ENCODE measurements around the gene ZNF710. TPM values are rescaled to one million over a fixed set of nuclear protein-coding genes. Genes with fewer than 3 reads are reported as not detected.

The ZNF710 gene
- polyA plus RNA-seq, 1 of the 3 experiments (the other 2 are of a cell fraction): 2.7 TPM

DNA sequence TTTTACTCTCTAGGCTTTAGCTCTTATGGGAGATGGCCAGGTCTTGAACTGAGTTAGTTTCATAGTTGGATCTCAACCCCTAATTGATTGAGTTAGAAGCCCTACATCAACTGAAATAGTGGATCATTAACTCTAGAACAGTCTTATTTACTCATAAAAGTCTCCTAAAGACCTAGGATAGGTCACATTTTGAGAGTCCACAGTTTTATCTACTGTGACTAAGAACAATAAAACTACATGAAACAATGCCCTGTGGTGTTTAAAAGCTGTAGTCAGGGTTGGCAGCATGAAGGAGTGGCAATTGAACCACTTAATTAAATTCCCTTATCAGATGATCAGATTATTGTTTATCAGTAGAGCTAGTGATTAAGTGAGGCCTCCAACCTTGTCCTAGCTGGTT, 123.4 kb downstream of the ZNF710 start (continued):
- no peak for TF ChIP-seq POLR2AphosphoS5 (IDR thresholded peaks at IDR 0.05; ENCODE audit: low read depth, low read length)

DNA sequence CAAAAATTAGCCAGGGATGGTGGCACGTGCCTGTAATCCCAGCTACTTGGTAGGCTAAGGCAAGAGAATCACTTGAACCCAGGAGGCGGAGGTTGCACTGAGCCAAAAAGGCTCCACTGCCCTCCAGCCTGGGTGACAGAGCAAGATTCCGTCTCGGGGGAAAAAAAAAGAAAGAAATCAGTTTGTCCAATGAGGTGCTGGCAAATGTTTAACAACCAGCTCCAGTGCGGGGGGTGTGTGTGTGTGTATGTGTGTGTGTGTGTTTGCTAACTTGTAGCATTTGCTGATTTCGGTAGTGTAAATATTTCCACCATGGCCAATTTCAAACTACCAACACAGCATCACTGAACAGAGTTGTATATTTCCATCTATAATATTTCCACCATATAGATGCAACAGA, 124.9 kb downstream of the ZNF710 start:
- Histone ChIP-seq H3K9ac (no peak overlapping the region), H3K4me2 (no peak overlapping the region), H3K27ac (ENCODE audit: low read depth in 2 of 2, low read length in 1 of 2) (no peak overlapping the region), H3F3A (replicated peaks; ENCODE audit: insufficient read depth) (no peaks in the 10 kb centered on the region), H3K36me3 (replicated peaks in 1 of 2; ENCODE audit: control insufficient read depth in 1 of 2, insufficient read depth in 2 of 2, low read length in 1 of 2) (no peaks in the 10 kb centered on the region), H3K4me1 (ENCODE audit: control insufficient read depth in 1 of 2, insufficient read depth in 2 of 2, low read depth in 1 of 2, low read length in 1 of 2) (no peaks in the 10 kb centered on the region), H3K4me3 (ENCODE audit: low read depth in 2 of 2, low read length in 1 of 2) (no peak overlapping the region), H2AFZ (ENCODE audit: low read depth) (no peak overlapping the region), H3K27me3 (ENCODE audit: insufficient read depth) (no peaks in the 10 kb centered on the region; the same call in 1 of the 2 replicates), H4K20me1 (ENCODE audit: insufficient read depth) (no peaks in the 10 kb centered on the region), H3K79me2 (ENCODE audit: insufficient read depth) (no peaks in the 10 kb centered on the region), H3K9me3 (no peaks in the 10 kb centered on the region), H3K9me2 (no peaks in the 10 kb centered on the region)
- POLR2A ChIA-PET: no interaction called here
- DNase-seq: no peak
- CTCF ChIA-PET: interaction anchor here (1.5 kb wide), 1 partner anchor 194 kb away, joined by 3 read pairs; no protein-coding TSS in a partner anchor
- WGBS (ENCODE audit: low lambda C conversion rate): 74% methylated on average over 6 of the region's 6 CpGs
- TF ChIP-seq IRF3 (IDR thresholded peaks at IDR 0.05; ENCODE audit: low read depth, low read length): no peak
- no peak for TF ChIP-seq TCF12 (IDR thresholded peaks at IDR 0.05)
- TF ChIP-seq GABPA (IDR thresholded peaks at IDR 0.05; ENCODE audit: low read depth): no peak
- no peak for TF ChIP-seq MAX (IDR thresholded peaks at IDR 0.05; ENCODE audit: low read depth)
- TF ChIP-seq NRF1 (IDR thresholded peaks at IDR 0.05; ENCODE audit: low read depth, low read length): no peak
- no peak for TF ChIP-seq EZH2phosphoT487 (IDR thresholded peaks at IDR 0.05; ENCODE audit: borderline replicate concordance, low read depth)
- TF ChIP-seq FOXM1 (IDR thresholded peaks at IDR 0.05; ENCODE audit: low read depth): no peak
- TF ChIP-seq JUND (IDR thresholded peaks at IDR 0.05): no peak
- TF ChIP-seq SMC3 (IDR thresholded peaks at IDR 0.05; ENCODE audit: low read depth, low read length): no peak
- no peak for TF ChIP-seq NFIC (IDR thresholded peaks at IDR 0.05; ENCODE audit: borderline replicate concordance)
- TF ChIP-seq REST (IDR thresholded peaks at IDR 0.05; ENCODE audit: low read depth, low read length): no peak
- TF ChIP-seq TAF1 (IDR thresholded peaks at IDR 0.05; ENCODE audit: borderline replicate concordance, low read depth, low read length): no peak
- TF ChIP-seq FOSL2 (IDR thresholded peaks at IDR 0.05; ENCODE audit: borderline replicate concordance, low read depth): no peak
